ENCODE data around the gene CCL18. TPM values are rescaled to one million over a fixed set of nuclear protein-coding genes. Genes with fewer than 3 reads are reported as not detected.
"Not testable (repeated sequence)": the region's sequence is repeated elsewhere in the genome, so short reads cannot be mapped to it uniquely, and the experiment has no call there.

The CCL18 gene, protein sequence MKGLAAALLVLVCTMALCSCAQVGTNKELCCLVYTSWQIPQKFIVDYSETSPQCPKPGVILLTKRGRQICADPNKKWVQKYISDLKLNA
- polyA plus RNA-seq (2013, experiment 1 of 2), result not detected
- not detected for polyA plus RNA-seq (2013, experiment 2 of 2)

DNA sequence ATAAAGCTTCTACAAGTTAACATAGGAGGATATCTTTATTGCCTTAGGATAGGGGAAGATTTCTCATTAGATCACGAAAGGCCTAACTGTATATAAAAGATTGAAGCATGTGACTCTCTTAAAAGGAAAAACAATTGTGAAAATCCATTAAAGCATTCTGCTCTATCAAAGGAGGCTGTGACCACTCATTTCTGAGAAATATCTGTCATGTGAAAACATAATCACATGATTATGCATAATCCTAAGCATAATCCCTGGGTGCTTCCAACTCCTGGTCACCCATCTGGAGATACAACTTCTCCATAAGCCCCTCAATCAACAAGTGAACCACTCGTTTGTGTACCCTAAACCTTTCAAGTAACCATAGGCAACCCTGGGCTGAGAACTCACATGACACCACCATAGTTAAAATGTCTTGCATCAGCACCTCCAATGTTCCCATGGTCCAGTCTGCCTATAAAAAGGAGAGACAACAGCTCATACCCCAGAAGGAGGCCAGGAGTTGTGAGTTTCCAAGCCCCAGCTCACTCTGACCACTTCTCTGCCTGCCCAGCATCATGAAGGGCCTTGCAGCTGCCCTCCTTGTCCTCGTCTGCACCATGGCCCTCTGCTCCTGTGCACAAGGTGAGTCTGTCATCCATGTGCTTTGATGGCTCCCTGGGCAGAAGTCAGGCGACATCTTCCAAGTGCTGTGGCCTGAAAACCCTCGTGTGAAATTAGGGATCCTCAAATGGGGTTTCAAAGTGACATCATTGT, at the start of gene CCL18:
TSS of gene CCL18 (plus strand) at position 487 of the 756 bp plus-strand sequence. CDS start at position 558, 71 bp downstream.
- no peak for DNase-seq

DNA sequence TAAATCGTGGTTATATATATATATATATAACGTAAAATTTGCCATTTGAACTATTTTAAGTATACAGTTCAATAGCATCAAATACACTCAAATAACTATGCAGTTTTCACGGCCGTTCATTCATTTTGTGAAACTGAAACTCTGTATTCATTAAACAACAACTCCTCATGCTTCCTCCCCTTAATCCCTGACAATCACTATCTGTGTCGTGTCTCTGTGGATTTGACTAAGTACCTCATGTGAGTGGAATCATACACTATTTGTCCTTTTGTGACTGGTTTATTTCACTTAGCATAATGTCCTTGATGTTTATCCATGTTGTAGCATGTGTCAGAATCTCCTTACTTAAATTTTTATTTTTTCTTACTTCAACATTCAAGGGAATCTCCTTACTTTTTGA, 49.1 kb upstream of the CCL18 start:
- no peaks in the 10 kb centered on the region for H3K79me1 ChIP-seq (replicated peaks; ENCODE audit: low read length, poor library complexity, severe bottlenecking)
- no peak overlapping the region for H2BK5ac ChIP-seq (ENCODE audit: low read depth, low read length, poor library complexity, severe bottlenecking)
- no peak overlapping the region for H3K4ac ChIP-seq (ENCODE audit: low read depth in 1 of 2, low read length in 2 of 2)
- no peak overlapping the region for H2AFZ ChIP-seq (ENCODE audit: low read depth, low read length)
- H3K27me3 ChIP-seq (ENCODE audit: control insufficient read depth in 1 of 2, insufficient read depth in 1 of 2, low read length in 2 of 2), result peaks cover 0 to 51% of the 10 kb centered on the region in 2 experiments
- no peak overlapping the region for H2BK15ac ChIP-seq (ENCODE audit: low read depth, poor library complexity, severe bottlenecking)
- no peak overlapping the region for H4K8ac ChIP-seq (ENCODE audit: low read length)
- 93% methylated on average over 2 of the region's 5 CpGs for WGBS
- no peak overlapping the region for H3K4me3 ChIP-seq (ENCODE audit: insufficient read depth in 1 of 2, low read depth in 1 of 2, low read length in 2 of 2)
- no peaks in the 10 kb centered on the region for H3K9me3 ChIP-seq (ENCODE audit: control insufficient read depth, low read length)
- no peak overlapping the region for H3K27ac ChIP-seq (ENCODE audit: low read length, poor library complexity, severe bottlenecking)
- no peak overlapping the region for H2AK5ac ChIP-seq (ENCODE audit: low read length, severe bottlenecking)
- no peak overlapping the region for H2BK12ac ChIP-seq (ENCODE audit: low read length in 2 of 2)
- no peak overlapping the region for H3K4me2 ChIP-seq (ENCODE audit: low read length, poor library complexity, severe bottlenecking)
- no peaks in the 10 kb centered on the region for H3K4me1 ChIP-seq (ENCODE audit: control insufficient read depth, insufficient read depth, low read depth, low read length)
- H2BK120ac ChIP-seq (ENCODE audit: low read depth, low read length), result no peak overlapping the region
- DNase-seq, result no peak
- H3K14ac ChIP-seq (ENCODE audit: low read length in 2 of 2), result no peak overlapping the region
- no peak overlapping the region for H3K18ac ChIP-seq (ENCODE audit: low read depth in 1 of 2, low read length in 2 of 2)
- H4K91ac ChIP-seq (ENCODE audit: low read length), result no peak overlapping the region
- H3K9ac ChIP-seq (ENCODE audit: low read length), result no peak overlapping the region
- H3K36me3 ChIP-seq (ENCODE audit: control insufficient read depth in 1 of 2, insufficient read depth in 2 of 2, low read depth in 1 of 2, low read length in 2 of 2), result no peaks in the 10 kb centered on the region
- no peak overlapping the region for H3K23ac ChIP-seq (ENCODE audit: low read length in 2 of 2)

More for the DNA sequence above, at the start of gene CCL18:
- Histone ChIP-seq H4K91ac (ENCODE audit: low read length) (no peak within 1 kb of the TSS), H3K79me1 (replicated peaks; ENCODE audit: low read length, poor library complexity, severe bottlenecking) (no peaks in the 10 kb centered on the region), H2BK120ac (ENCODE audit: low read depth, low read length) (no peak within 1 kb of the TSS), H2BK12ac (ENCODE audit: low read length in 2 of 2) (no peak within 1 kb of the TSS), H3K4me2 (ENCODE audit: low read length, poor library complexity, severe bottlenecking) (no peak within 1 kb of the TSS), H3K14ac (ENCODE audit: low read length in 2 of 2) (no peak within 1 kb of the TSS), H2AK5ac (ENCODE audit: low read length, severe bottlenecking) (no peak within 1 kb of the TSS), H3K36me3 (ENCODE audit: control insufficient read depth in 1 of 2, insufficient read depth in 2 of 2, low read depth in 1 of 2, low read length in 2 of 2) (no peaks in the 10 kb centered on the region), H3K4ac (ENCODE audit: low read depth in 1 of 2, low read length in 2 of 2) (no peak within 1 kb of the TSS), H2AFZ (ENCODE audit: low read depth, low read length) (no peak within 1 kb of the TSS), H3K9me3 (ENCODE audit: control insufficient read depth, low read length) (peaks cover 3% of the 10 kb centered on the region), H3K4me1 (ENCODE audit: control insufficient read depth, insufficient read depth, low read depth, low read length) (no peaks in the 10 kb centered on the region), H3K4me3 (ENCODE audit: insufficient read depth in 1 of 2, low read depth in 1 of 2, low read length in 2 of 2) (no peak within 1 kb of the TSS), H3K23ac (ENCODE audit: low read length in 2 of 2) (no peak within 1 kb of the TSS), H3K27ac (ENCODE audit: low read length, poor library complexity, severe bottlenecking) (no peak within 1 kb of the TSS), H4K8ac (ENCODE audit: low read length) (no peak within 1 kb of the TSS), H3K27me3 (ENCODE audit: control insufficient read depth in 1 of 2, insufficient read depth in 1 of 2, low read length in 2 of 2) (peaks cover 5% of the 10 kb centered on the region in 2 experiments), H3K18ac (ENCODE audit: low read depth in 1 of 2, low read length in 2 of 2) (no peak within 1 kb of the TSS), H2BK5ac (ENCODE audit: low read depth, low read length, poor library complexity, severe bottlenecking) (no peak within 1 kb of the TSS), H3K9ac (ENCODE audit: low read length) (no peak within 1 kb of the TSS), H2BK15ac (ENCODE audit: low read depth, poor library complexity, severe bottlenecking) (no peak within 1 kb of the TSS)
- 48% methylated on average over 4 of the region's 5 CpGs for WGBS

DNA sequence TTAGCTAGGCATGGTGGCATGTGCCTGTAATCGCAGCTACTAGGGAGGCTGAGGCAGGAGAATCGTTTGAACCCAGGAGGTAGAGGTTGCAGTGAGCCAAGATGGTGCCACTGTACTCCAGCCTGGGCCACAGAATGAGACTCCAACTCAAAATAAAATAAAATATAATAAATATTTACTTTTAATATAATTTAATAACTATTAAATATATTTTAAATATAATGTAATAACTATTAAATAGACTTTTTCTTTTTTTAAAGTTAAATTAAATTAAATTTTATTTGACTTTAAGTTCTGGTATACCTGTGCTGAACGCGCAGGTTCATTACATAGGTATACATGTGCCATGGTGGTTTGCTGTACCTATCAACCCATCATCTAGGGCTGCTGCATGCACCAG, 48.2 kb upstream of the CCL18 start:
- not testable (repeated sequence) for H2BK12ac ChIP-seq (ENCODE audit: low read length in 2 of 2); H3K4ac ChIP-seq (ENCODE audit: low read depth in 1 of 2, low read length in 2 of 2); H3K18ac ChIP-seq (ENCODE audit: low read depth in 1 of 2, low read length in 2 of 2); H3K36me3 ChIP-seq (ENCODE audit: control insufficient read depth in 1 of 2, insufficient read depth in 2 of 2, low read depth in 1 of 2, low read length in 2 of 2); H2AFZ ChIP-seq (ENCODE audit: low read depth, low read length); DNase-seq; H2BK120ac ChIP-seq (ENCODE audit: low read depth, low read length); H4K8ac ChIP-seq (ENCODE audit: low read length); H3K79me1 ChIP-seq (replicated peaks; ENCODE audit: low read length, poor library complexity, severe bottlenecking); H2BK15ac ChIP-seq (ENCODE audit: low read depth, poor library complexity, severe bottlenecking); H3K4me1 ChIP-seq (ENCODE audit: control insufficient read depth, insufficient read depth, low read depth, low read length); H3K4me2 ChIP-seq (ENCODE audit: low read length, poor library complexity, severe bottlenecking); H3K9me3 ChIP-seq (ENCODE audit: control insufficient read depth, low read length); H3K4me3 ChIP-seq (ENCODE audit: insufficient read depth in 1 of 2, low read depth in 1 of 2, low read length in 2 of 2); H3K23ac ChIP-seq (ENCODE audit: low read length in 2 of 2); H4K91ac ChIP-seq (ENCODE audit: low read length); H3K27ac ChIP-seq (ENCODE audit: low read length, poor library complexity, severe bottlenecking); H2AK5ac ChIP-seq (ENCODE audit: low read length, severe bottlenecking); H2BK5ac ChIP-seq (ENCODE audit: low read depth, low read length, poor library complexity, severe bottlenecking); H3K14ac ChIP-seq (ENCODE audit: low read length in 2 of 2); H3K9ac ChIP-seq (ENCODE audit: low read length)
- WGBS, result 86% methylated on average over 4 of the region's 4 CpGs
- H3K27me3 ChIP-seq (ENCODE audit: control insufficient read depth in 1 of 2, insufficient read depth in 1 of 2, low read length in 2 of 2), result peaks cover 0 to 42% of the 10 kb centered on the region in 2 experiments

DNA sequence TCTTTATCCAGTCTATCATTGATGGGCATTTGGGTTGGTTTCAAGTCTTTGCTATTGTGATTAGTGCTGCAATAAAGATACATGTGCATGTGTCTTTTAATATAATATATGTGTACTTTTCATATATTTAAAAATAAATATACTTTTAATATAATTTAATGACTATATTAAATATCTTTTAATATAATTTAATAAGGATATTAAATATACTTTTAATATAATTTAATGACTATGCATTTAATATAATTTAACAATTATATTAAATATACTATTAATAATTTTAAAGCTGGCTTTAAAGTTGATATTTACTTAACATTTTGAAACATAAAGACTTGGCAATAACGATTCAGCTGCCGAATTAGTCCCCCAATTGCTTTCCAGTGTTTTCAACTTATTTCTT, 47.5 kb upstream of the CCL18 start:
- WGBS, result no CpG with 5 or more reads among the region's 2 CpGs
- no peak overlapping the region for H4K91ac ChIP-seq (ENCODE audit: low read length)

More for the DNA sequence above, 47.5 kb upstream of the CCL18 start:
- H3K14ac ChIP-seq (ENCODE audit: low read length in 2 of 2), result no peak overlapping the region
- no peak overlapping the region for H3K9ac ChIP-seq (ENCODE audit: low read length)
- no peak overlapping the region for H3K18ac ChIP-seq (ENCODE audit: low read depth in 1 of 2, low read length in 2 of 2)
- no peaks in the 10 kb centered on the region for H3K4me1 ChIP-seq (ENCODE audit: control insufficient read depth, insufficient read depth, low read depth, low read length)
- no peak overlapping the region for H3K23ac ChIP-seq (ENCODE audit: low read length in 2 of 2)
- no peak overlapping the region for H3K4me3 ChIP-seq (ENCODE audit: insufficient read depth in 1 of 2, low read depth in 1 of 2, low read length in 2 of 2)
- no peak overlapping the region for H2BK15ac ChIP-seq (ENCODE audit: low read depth, poor library complexity, severe bottlenecking)
- H3K9me3 ChIP-seq (ENCODE audit: control insufficient read depth, low read length), result no peaks in the 10 kb centered on the region
- H2AFZ ChIP-seq (ENCODE audit: low read depth, low read length), result no peak overlapping the region
- no peak for DNase-seq
- H2AK5ac ChIP-seq (ENCODE audit: low read length, severe bottlenecking), result no peak overlapping the region
- H3K27ac ChIP-seq (ENCODE audit: low read length, poor library complexity, severe bottlenecking), result no peak overlapping the region
- no peak overlapping the region for H3K4ac ChIP-seq (ENCODE audit: low read depth in 1 of 2, low read length in 2 of 2)
- H2BK12ac ChIP-seq (ENCODE audit: low read length in 2 of 2), result no peak overlapping the region
- no peak overlapping the region for H4K8ac ChIP-seq (ENCODE audit: low read length)
- no peaks in the 10 kb centered on the region for H3K79me1 ChIP-seq (replicated peaks; ENCODE audit: low read length, poor library complexity, severe bottlenecking)
- no peak overlapping the region for H2BK120ac ChIP-seq (ENCODE audit: low read depth, low read length)
- H3K36me3 ChIP-seq (ENCODE audit: control insufficient read depth in 1 of 2, insufficient read depth in 2 of 2, low read depth in 1 of 2, low read length in 2 of 2), result no peaks in the 10 kb centered on the region
- H2BK5ac ChIP-seq (ENCODE audit: low read depth, low read length, poor library complexity, severe bottlenecking), result no peak overlapping the region
- no peak overlapping the region for H3K4me2 ChIP-seq (ENCODE audit: low read length, poor library complexity, severe bottlenecking)
- H3K27me3 ChIP-seq (ENCODE audit: control insufficient read depth in 1 of 2, insufficient read depth in 1 of 2, low read length in 2 of 2), result peaks cover 0 to 40% of the 10 kb centered on the region in 2 experiments

Measured in mesenchymal stem cell (in vitro differentiated cells and primary cell).